Right lobe of liver (tissue), 4 donors: Measurements from ENCODE around the gene PLXNA3.

Experiments
- CTCF ChIP-seq, 4 donors: fragments of 200-600 bp in 3 of 4; fragments of 450-650 bp in 1 of 4; IDR thresholded peaks; one replicate each; pipeline versions ENCODE4 v1.5.1 to v1.8.0; 2016 to 2022; ENCODE audit warnings: antibody characterized with exemption in 4 of 4, mild to moderate bottlenecking in 2 of 4
- POLR2A ChIP-seq: fragments of 450-650 bp; IDR thresholded peaks from one replicate; pipeline ENCODE4 v1.6.1; 2017; ENCODE audit warnings: antibody characterized with exemption, mild to moderate bottlenecking
- donor health status: DM: no; HTN: no; CAD: no.
- donor health status: DM: no; HTN: no; CAD: no.
- donor health status: DM: no; HTN: yes; CAD: no.

GRCh38 chrX:154515966-154516655 is 58.0 kb downstream of the PLXNA3 start, which contains the start of gene FAM3A:
- TF ChIP-seq POLR2A = peak; percentile 82
- TF ChIP-seq CTCF (IDR thresholded peaks at IDR 0.05) = no peak
